WTC11 (cell line): ENCODE measurements around the gene COLGALT1.

ENCODE experiments used
- CREM ChIP-seq: sonication (generic); formaldehyde crosslinking; IDR thresholded peaks from 2 replicates; pipeline ENCODE4 v1.8.1; 2022; ENCODE audit warnings: mild to moderate bottlenecking, missing genetic modification reagents, moderate library complexity
- FOXJ3 ChIP-seq: sonication (generic); formaldehyde crosslinking; IDR thresholded peaks from 2 replicates; pipeline ENCODE4 v1.9.0; 2021; ENCODE audit warnings: missing genetic modification reagents, mild to moderate bottlenecking, borderline replicate concordance
- FOXP1 ChIP-seq: sonication (generic); formaldehyde crosslinking; IDR thresholded peaks from 2 replicates; pipeline ENCODE4 v1.8.0; 2022; ENCODE audit warnings: missing genetic modification reagents, mild to moderate bottlenecking, moderate library complexity, borderline replicate concordance
- JAZF1 ChIP-seq: fragments of 250-450 bp; sonication (Bioruptor Pico); IDR thresholded peaks from 2 replicates; pipeline ENCODE4 v1.9.0; 2021; ENCODE audit warnings: moderate library complexity, mild to moderate bottlenecking, inconsistent platforms
- JUN ChIP-seq: sonication (generic); formaldehyde crosslinking; IDR thresholded peaks from 2 replicates; pipeline ENCODE4 v1.8.0; 2023; ENCODE audit warnings: mild to moderate bottlenecking, missing genetic modification reagents
- SP1 ChIP-seq: sonication (generic); formaldehyde crosslinking; conservative IDR thresholded peaks from 2 replicates; pipeline ENCODE4 v1.8.1; 2022; ENCODE audit warnings: missing genetic modification reagents
- ZNF138 ChIP-seq: sonication (generic); formaldehyde crosslinking; conservative IDR thresholded peaks from 2 replicates; pipeline ENCODE4 v1.8.1; 2022; ENCODE audit warnings: mild to moderate bottlenecking, moderate library complexity, missing genetic modification reagents
- ZNF416 ChIP-seq: fragments of 250-450 bp; sonication (Bioruptor Pico); IDR thresholded peaks from 2 replicates; pipeline ENCODE4 v1.9.0; 2021; ENCODE audit warnings: mild to moderate bottlenecking, inconsistent platforms
- ZNF423 ChIP-seq: fragments of 250-450 bp; sonication (Bioruptor Pico); IDR thresholded peaks from 2 replicates; pipeline ENCODE4 v2.1.2; 2022; ENCODE audit warnings: mild to moderate bottlenecking, moderate library complexity
- TF ChIP-seq, protein P1 (sequence below): fragments of 200-600 bp; IDR thresholded peaks from 2 replicates; pipeline ENCODE4 v1.8.0; 2022; ENCODE audit warnings: antibody characterized with exemption
- TF ChIP-seq, protein P2 (sequence below): fragments of 250-450 bp; sonication (Bioruptor Pico); IDR thresholded peaks from 2 replicates; pipeline ENCODE4 v1.8.0; 2021; ENCODE audit warnings: mild to moderate bottlenecking
- TF ChIP-seq, protein P3 (sequence below): sonication (generic); formaldehyde crosslinking; IDR thresholded peaks from 2 replicates; pipeline ENCODE4 v1.8.0; 2022; ENCODE audit warnings: mild to moderate bottlenecking, missing genetic modification reagents
- TF ChIP-seq, protein P4 (sequence below): sonication (generic); formaldehyde crosslinking; IDR thresholded peaks from 2 replicates; pipeline ENCODE4 v1.8.1; 2022; ENCODE audit warnings: low read depth, missing genetic modification reagents, borderline replicate concordance
- TF ChIP-seq, protein P5 (sequence below): sonication (generic); formaldehyde crosslinking; IDR thresholded peaks from 2 replicates; pipeline ENCODE4 v1.8.0; 2022; ENCODE audit warnings: mild to moderate bottlenecking, missing genetic modification reagents

DNA sequence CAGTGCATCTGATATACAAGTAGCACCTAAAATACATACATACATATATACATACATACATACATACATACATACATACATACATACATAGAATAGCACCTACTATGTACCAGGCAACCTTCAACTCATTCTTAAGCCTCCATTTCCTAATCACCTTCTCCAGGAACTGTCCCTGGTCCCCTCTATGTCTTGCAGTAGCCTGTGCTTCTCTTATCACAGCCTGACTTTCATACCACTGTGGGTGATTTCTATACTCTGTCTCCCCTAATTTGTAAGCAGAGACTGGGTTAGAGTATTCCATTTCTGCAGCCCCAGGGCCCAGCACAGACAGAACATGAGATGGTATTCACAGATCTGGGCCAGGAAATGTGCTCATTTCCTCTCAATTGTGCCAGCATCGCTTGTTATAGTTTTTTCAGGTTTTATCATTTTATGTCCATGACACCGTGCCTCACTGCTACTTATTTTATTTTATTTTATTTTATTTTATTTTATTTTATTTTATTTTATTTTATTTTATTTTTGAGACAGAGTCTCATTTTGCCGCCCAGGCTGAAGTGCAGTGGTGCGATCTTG lies 14.2 kb upstream of the COLGALT1 start:
- no peak for TF ChIP-seq JUN (CRISPR knock-in tag)
- TF ChIP-seq, protein P1, sequence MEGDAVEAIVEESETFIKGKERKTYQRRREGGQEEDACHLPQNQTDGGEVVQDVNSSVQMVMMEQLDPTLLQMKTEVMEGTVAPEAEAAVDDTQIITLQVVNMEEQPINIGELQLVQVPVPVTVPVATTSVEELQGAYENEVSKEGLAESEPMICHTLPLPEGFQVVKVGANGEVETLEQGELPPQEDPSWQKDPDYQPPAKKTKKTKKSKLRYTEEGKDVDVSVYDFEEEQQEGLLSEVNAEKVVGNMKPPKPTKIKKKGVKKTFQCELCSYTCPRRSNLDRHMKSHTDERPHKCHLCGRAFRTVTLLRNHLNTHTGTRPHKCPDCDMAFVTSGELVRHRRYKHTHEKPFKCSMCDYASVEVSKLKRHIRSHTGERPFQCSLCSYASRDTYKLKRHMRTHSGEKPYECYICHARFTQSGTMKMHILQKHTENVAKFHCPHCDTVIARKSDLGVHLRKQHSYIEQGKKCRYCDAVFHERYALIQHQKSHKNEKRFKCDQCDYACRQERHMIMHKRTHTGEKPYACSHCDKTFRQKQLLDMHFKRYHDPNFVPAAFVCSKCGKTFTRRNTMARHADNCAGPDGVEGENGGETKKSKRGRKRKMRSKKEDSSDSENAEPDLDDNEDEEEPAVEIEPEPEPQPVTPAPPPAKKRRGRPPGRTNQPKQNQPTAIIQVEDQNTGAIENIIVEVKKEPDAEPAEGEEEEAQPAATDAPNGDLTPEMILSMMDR, result no peak
- no peak for TF ChIP-seq ZNF138 (CRISPR knock-in tag)
- no peak for TF ChIP-seq CREM
- no peak for TF ChIP-seq FOXJ3 (CRISPR knock-in tag)
- TF ChIP-seq, protein P2, sequence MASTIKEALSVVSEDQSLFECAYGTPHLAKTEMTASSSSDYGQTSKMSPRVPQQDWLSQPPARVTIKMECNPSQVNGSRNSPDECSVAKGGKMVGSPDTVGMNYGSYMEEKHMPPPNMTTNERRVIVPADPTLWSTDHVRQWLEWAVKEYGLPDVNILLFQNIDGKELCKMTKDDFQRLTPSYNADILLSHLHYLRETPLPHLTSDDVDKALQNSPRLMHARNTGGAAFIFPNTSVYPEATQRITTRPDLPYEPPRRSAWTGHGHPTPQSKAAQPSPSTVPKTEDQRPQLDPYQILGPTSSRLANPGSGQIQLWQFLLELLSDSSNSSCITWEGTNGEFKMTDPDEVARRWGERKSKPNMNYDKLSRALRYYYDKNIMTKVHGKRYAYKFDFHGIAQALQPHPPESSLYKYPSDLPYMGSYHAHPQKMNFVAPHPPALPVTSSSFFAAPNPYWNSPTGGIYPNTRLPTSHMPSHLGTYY, result no peak
- no peak for TF ChIP-seq FOXP1 (CRISPR knock-in tag)
- TF ChIP-seq SP1 (CRISPR knock-in tag), result no peak
- no peak for TF ChIP-seq ZNF423 (CRISPR knock-in tag)
- TF ChIP-seq, protein P3, sequence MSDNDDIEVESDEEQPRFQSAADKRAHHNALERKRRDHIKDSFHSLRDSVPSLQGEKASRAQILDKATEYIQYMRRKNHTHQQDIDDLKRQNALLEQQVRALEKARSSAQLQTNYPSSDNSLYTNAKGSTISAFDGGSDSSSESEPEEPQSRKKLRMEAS (CRISPR knock-in tag), result no peak
- TF ChIP-seq JAZF1, result no peak
- no peak for TF ChIP-seq ZNF416 (CRISPR knock-in tag)
- TF ChIP-seq, protein P4, sequence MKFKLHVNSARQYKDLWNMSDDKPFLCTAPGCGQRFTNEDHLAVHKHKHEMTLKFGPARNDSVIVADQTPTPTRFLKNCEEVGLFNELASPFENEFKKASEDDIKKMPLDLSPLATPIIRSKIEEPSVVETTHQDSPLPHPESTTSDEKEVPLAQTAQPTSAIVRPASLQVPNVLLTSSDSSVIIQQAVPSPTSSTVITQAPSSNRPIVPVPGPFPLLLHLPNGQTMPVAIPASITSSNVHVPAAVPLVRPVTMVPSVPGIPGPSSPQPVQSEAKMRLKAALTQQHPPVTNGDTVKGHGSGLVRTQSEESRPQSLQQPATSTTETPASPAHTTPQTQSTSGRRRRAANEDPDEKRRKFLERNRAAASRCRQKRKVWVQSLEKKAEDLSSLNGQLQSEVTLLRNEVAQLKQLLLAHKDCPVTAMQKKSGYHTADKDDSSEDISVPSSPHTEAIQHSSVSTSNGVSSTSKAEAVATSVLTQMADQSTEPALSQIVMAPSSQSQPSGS (CRISPR knock-in tag), result no peak
- TF ChIP-seq, protein P5, sequence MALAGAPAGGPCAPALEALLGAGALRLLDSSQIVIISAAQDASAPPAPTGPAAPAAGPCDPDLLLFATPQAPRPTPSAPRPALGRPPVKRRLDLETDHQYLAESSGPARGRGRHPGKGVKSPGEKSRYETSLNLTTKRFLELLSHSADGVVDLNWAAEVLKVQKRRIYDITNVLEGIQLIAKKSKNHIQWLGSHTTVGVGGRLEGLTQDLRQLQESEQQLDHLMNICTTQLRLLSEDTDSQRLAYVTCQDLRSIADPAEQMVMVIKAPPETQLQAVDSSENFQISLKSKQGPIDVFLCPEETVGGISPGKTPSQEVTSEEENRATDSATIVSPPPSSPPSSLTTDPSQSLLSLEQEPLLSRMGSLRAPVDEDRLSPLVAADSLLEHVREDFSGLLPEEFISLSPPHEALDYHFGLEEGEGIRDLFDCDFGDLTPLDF (CRISPR knock-in tag), result no peak
